CD4-positive, alpha-beta T cell (primary cell): ENCODE measurements around the gene CRYL1. TPM values are rescaled to one million over a fixed set of nuclear protein-coding genes. Genes with fewer than 3 reads are reported as not detected.

ENCODE experiments used
- ATAC-seq: fragments of 200-7000 bp; cut with Tn5 transposase; one replicate; pipeline ENCODE4 v1.10.0; 2022; ENCODE audit warnings: mild to moderate bottlenecking; ENCODE audit not compliant: poor library complexity
- CTCF ChIA-PET: fragments of 350-600 bp; sonication (Branson Sonifier 250); formaldehyde crosslinking; loops from one replicate; lab custom pipeline; 2021; ENCODE audit warnings: antibody characterized with exemption, inconsistent platforms; lab: Charles Lee
- POLR2A ChIA-PET: fragments of 350-600 bp; sonication (Branson Sonifier 250); formaldehyde crosslinking; loops from one replicate; lab custom pipeline; 2021; ENCODE audit warnings: antibody characterized with exemption, inconsistent platforms; lab: Charles Lee
- DNase-seq, 14 experiments: peaks; one replicate each; pipeline ENCODE4 v3.0.0-alpha.2; 2013 to 2020; ENCODE audit warnings: mixed read lengths in 2 of 14
- H3K27ac ChIP-seq, 2 donors: one replicate each; pipeline versions ENCODE4 v1.5.1 to v1.7.0; 2013; ENCODE audit warnings: low read length in 2 of 2, low read depth in 1 of 2, mild to moderate bottlenecking in 1 of 2
- H3K27me3 ChIP-seq, 2 experiments: 1 replicate in 1 of 2; 2 replicates in 1 of 2; pipeline versions ENCODE4 v1.6.1 to v1.7.0; 2013; ENCODE audit warnings: low read length in 2 of 2, control low read depth in 1 of 2, mild to moderate bottlenecking in 1 of 2, moderate library complexity in 1 of 2; ENCODE audit not compliant: insufficient read depth in 2 of 2, control insufficient read depth in 1 of 2
- H3K36me3 ChIP-seq: one replicate; pipeline ENCODE4 v1.6.1; 2013; ENCODE audit warnings: low read length, control low read depth; ENCODE audit not compliant: insufficient read depth
- H3K4me1 ChIP-seq: one replicate; pipeline ENCODE4 v1.6.1; 2013; ENCODE audit warnings: low read length, control low read depth; ENCODE audit not compliant: insufficient read depth
- H3K4me3 ChIP-seq: one replicate; pipeline ENCODE4 v1.5.1; 2013; ENCODE audit warnings: mild to moderate bottlenecking, low read length, moderate library complexity
- H3K9me3 ChIP-seq, 2 experiments: 1 replicate in 1 of 2; 2 replicates in 1 of 2; pipeline versions ENCODE4 v1.6.1 to v1.7.0; 2013; ENCODE audit warnings: low read length in 2 of 2, mild to moderate bottlenecking in 2 of 2, control low read depth in 1 of 2, moderate library complexity in 1 of 2; ENCODE audit not compliant: control insufficient read depth in 1 of 2, insufficient read depth in 1 of 2
- H3K27ac Mint-ChIP-seq: one replicate; pipeline ENCODE4 v1.8.0; 2020; ENCODE audit warnings: mixed read lengths
- H3K27me3 Mint-ChIP-seq: one replicate; pipeline ENCODE4 v1.8.0; 2021; ENCODE audit warnings: mixed read lengths
- H3K36me3 Mint-ChIP-seq: one replicate; pipeline ENCODE4 v1.8.0; 2021; ENCODE audit warnings: low read depth, mixed read lengths
- H3K4me1 Mint-ChIP-seq: one replicate; pipeline ENCODE4 v1.8.0; 2021; ENCODE audit warnings: low read depth, mixed read lengths
- H3K4me3 Mint-ChIP-seq: one replicate; pipeline ENCODE4 v1.8.0; 2020; ENCODE audit warnings: mild to moderate bottlenecking, mixed read lengths
- H3K9me3 Mint-ChIP-seq: one replicate; pipeline ENCODE4 v1.8.0; 2020; ENCODE audit warnings: mixed read lengths
- intact Hi-C, 2 experiments: fragments of 100-400 bp; cut with DNase I in 1 of 2; cut with micrococcal nuclease in 1 of 2; formaldehyde crosslinking; loops; one replicate each; pipeline versions ENCODE4 v1.15.1 to v1.9.0; 2023 to 2025; cut with DNase I, micrococcal nuclease
- total RNA-seq, 174 experiments: library from RNA in 2 of 174; stranded (reverse) in 2 of 174; gene quantifications; one replicate each; pipeline ENCODE4 v1.2.3 and lab custom pipeline; 2021 to 2026
- TF ChIP-seq, protein P1 (sequence below): fragments of 200-600 bp; IDR thresholded peaks from one replicate; pipeline ENCODE4 v1.8.0; 2022; ENCODE audit warnings: antibody characterized with exemption, mild to moderate bottlenecking

Gene CRYL1
- total RNA-seq, 2 experiments from 2014 or later, result 7.9 to 8.0 TPM

DNA sequence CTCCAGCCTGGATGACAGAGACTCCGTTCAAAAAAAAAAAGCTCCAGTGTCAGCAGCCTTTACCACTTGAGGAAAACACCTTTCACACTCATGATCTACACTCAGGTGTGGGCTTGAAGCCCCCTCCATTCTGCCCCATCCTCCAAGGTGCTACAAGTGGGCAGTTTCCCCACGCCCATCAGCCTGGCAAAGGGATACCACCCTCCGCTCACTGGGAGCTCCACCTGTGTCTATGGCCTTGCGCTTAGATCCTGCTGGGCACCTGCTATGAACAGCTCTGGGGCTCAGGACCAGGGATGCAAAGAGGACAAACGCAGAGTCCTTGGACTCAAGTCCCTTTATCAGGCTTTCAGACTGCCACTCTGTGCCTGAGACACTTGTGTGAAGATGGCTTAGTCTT lies 127.8 kb downstream of the CRYL1 start:
- Histone ChIP-seq H3K4me3 (no peak overlapping the region), H3K27me3 (no peaks in the 10 kb centered on the region), H3K36me3 (no peaks in the 10 kb centered on the region), H3K9me3 (peaks cover 0 to 11% of the 10 kb centered on the region in 2 experiments), H3K27ac (no peak overlapping the region), H3K4me1 (peaks cover 11% of the 10 kb centered on the region)
- ATAC-seq (no peak), DNase-seq (no peak)
- Mint-ChIP-seq H3K27me3 (no peaks in the 10 kb centered on the region), H3K4me1 (peaks cover 8% of the 10 kb centered on the region), H3K36me3 (no peaks in the 10 kb centered on the region), H3K9me3 (no peaks in the 10 kb centered on the region), H3K4me3 (no peak overlapping the region), H3K27ac (no peak overlapping the region)
- CTCF ChIA-PET, result no interaction called here
- POLR2A ChIA-PET, result no interaction called here
- intact Hi-C loops, result no loop called here
- TF ChIP-seq, protein P1, sequence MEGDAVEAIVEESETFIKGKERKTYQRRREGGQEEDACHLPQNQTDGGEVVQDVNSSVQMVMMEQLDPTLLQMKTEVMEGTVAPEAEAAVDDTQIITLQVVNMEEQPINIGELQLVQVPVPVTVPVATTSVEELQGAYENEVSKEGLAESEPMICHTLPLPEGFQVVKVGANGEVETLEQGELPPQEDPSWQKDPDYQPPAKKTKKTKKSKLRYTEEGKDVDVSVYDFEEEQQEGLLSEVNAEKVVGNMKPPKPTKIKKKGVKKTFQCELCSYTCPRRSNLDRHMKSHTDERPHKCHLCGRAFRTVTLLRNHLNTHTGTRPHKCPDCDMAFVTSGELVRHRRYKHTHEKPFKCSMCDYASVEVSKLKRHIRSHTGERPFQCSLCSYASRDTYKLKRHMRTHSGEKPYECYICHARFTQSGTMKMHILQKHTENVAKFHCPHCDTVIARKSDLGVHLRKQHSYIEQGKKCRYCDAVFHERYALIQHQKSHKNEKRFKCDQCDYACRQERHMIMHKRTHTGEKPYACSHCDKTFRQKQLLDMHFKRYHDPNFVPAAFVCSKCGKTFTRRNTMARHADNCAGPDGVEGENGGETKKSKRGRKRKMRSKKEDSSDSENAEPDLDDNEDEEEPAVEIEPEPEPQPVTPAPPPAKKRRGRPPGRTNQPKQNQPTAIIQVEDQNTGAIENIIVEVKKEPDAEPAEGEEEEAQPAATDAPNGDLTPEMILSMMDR, result no peak

DNA sequence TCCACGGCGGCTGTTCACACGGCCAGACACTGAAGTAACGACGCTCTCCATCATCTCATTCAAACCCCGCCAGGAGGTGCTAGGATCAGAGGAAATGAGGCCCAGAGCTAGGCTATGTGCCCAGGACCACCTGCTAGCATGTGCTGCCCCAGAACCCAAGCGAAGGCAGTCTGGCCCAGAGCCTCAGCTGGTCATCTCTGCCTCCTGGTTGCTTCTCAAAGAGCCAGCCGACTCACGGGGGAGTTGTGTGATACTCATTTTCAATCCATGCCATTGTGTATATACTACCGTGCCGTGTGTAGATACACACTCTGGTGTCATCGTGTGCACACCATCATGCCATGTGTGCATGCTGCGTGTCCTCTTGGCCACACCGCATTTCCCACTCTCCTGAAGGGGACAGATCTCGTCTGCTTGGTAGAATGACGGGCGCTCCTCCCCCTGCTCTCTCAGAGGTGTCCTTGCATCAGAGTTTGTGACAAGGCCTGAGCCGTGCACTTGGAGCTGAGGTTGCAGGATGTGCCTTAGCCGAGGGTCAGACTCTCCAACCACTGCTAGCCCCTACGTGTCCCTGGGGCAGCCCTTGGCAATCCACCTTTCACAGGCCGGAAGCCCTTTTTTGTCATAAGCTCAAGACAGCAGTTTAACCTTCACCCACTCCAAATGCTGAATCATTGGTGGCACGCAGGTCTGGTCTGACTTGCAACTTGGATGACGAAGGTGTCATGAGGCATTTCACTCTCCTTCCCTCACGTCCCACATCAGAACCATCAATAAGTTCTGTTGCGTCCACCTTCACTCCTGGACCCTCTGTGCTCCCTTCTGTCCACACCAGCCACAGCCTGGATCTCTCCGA lies 130.4 kb downstream of the CRYL1 start:
- Histone ChIP-seq H3K36me3 (no peaks in the 10 kb centered on the region), H3K9me3 (peaks cover 0 to 21% of the 10 kb centered on the region in 2 experiments), H3K27ac (no peak overlapping the region), H3K4me3 (no peak overlapping the region), H3K27me3 (no peaks in the 10 kb centered on the region), H3K4me1 (no peaks in the 10 kb centered on the region)
- POLR2A ChIA-PET, result no interaction called here
- intact Hi-C loops, result no loop called here
- no peak for ATAC-seq
- H3K27ac Mint-ChIP-seq, result no peak overlapping the region
- H3K36me3 Mint-ChIP-seq, result no peaks in the 10 kb centered on the region
- DNase-seq, result no peak
- CTCF ChIA-PET, result interaction anchor here (0.5 kb wide), 1 partner anchor 12 kb away, joined by 3 read pairs; no protein-coding TSS in a partner anchor
- no peaks in the 10 kb centered on the region for H3K4me1 Mint-ChIP-seq
- TF ChIP-seq, protein P1, result no peak
- H3K4me3 Mint-ChIP-seq, result no peak overlapping the region
- H3K27me3 Mint-ChIP-seq, result no peaks in the 10 kb centered on the region
- H3K9me3 Mint-ChIP-seq, result no peaks in the 10 kb centered on the region

DNA sequence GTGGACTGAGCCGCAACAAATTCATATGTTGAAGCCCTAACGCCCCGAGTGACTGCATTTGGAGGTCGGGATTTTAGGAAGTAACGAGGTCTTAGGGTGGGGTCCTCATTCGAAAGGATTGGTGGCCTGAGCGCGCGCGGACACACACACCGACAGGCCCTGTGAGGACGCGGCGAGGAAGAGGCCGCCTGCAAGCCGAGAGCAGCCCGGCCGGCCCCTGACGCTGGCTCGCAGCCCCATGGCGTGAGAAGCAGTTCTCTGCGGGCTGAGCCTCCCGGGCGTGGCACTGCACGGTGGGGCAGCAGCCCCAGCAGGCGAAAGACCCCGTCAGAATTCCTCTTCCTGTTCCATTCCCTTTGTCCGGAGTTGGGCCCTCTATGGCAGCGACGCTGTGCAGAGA lies 131.2 kb downstream of the CRYL1 start:
- H3K4me1 ChIP-seq, result no peaks in the 10 kb centered on the region
- no peak overlapping the region for H3K27ac ChIP-seq
- H3K9me3 ChIP-seq, result peaks cover 0 to 24% of the 10 kb centered on the region in 2 experiments
- H3K27me3 ChIP-seq, result no peaks in the 10 kb centered on the region
- Mint-ChIP-seq H3K4me1 (no peaks in the 10 kb centered on the region), H3K9me3 (no peaks in the 10 kb centered on the region), H3K27me3 (no peaks in the 10 kb centered on the region), H3K36me3 (no peaks in the 10 kb centered on the region), H3K27ac (no peak overlapping the region), H3K4me3 (no peak overlapping the region)
- TF ChIP-seq, protein P1, result no peak
- no peaks in the 10 kb centered on the region for H3K36me3 ChIP-seq
- ATAC-seq, result no peak
- DNase-seq, result no peak
- intact Hi-C loops, result no loop called here
- ChIA-PET CTCF (no interaction called here), POLR2A (no interaction called here)
- H3K4me3 ChIP-seq, result no peak overlapping the region
